Astrocyte (in vitro differentiated cells and primary cell): ENCODE data around the gene RALGAPA1.

ENCODE experiments used
- CTCF ChIP-seq: IDR thresholded peaks from 2 replicates; pipeline ENCODE4 v1.5.1; 2011; ENCODE audit warnings: low read depth, mild to moderate bottlenecking, inconsistent platforms, low read length, moderate library complexity; ENCODE audit not compliant: insufficient read depth
- EZH2 ChIP-seq: IDR thresholded peaks from 2 replicates; pipeline ENCODE4 v1.6.1; 2012; ENCODE audit warnings: mild to moderate bottlenecking, low read length, inconsistent platforms; ENCODE audit not compliant: insufficient read depth

- no peak for TF ChIP-seq CTCF
- TF ChIP-seq EZH2, result no peak
These were observed 176.8 kb downstream of the RALGAPA1 start for GRCh38 chr14:35632271-35632670.
